ENCODE data around the gene EPHA5. TPM values are rescaled to one million over a fixed set of nuclear protein-coding genes. Genes with fewer than 3 reads are reported as not detected.

EPHA5 gene
- total and polyA plus RNA-seq, 9 of the 15 experiments (the other 6 are each of a cell fraction or from before 2014, with no cell fraction given), result 0.04 TPM; not detected in 8

DNA sequence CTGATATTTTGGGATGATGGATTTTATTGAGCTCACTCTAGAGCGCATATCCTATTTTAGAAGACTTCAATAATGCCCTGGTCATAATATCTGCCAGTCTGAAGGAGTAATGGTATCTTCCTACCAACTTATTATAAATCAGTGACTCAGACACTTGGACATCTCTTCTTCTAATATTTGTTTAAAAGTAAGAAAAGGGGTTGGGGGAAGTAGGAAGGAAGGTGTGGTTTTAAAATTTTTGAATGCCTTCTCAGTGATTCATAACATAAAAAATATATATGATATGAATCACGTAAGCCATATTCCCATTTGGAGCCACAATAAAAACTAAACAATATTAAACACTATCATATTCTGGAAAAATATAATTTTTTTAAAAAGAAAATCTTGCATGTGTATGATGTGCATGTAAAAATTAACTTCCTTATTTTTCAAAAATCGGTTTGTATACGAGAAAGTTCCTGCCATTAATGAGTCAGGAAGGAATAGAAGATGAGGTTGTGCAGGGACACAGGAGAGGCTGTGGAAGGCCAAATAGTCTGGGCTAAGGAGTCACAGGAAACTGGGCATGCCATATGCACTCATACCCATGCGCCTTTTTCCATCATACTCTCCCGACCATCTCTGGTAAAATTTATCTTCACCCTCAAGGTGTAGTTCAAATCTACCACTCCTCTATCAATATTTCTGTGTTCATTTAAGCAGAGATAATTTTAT, 286.5 kb downstream of the EPHA5 start (continued):
- no peak for TF ChIP-seq KDM5B (IDR thresholded peaks at IDR 0.05; ENCODE audit: insufficient replicate concordance, low read depth, low read length)
- TF ChIP-seq RBBP5 (IDR thresholded peaks at IDR 0.05; ENCODE audit: borderline replicate concordance, insufficient read depth, low read length, poor library complexity, severe bottlenecking), result no peak
- no peak for TF ChIP-seq CTBP1 (IDR thresholded peaks at IDR 0.05; ENCODE audit: borderline replicate concordance)
- TF ChIP-seq, protein P1, sequence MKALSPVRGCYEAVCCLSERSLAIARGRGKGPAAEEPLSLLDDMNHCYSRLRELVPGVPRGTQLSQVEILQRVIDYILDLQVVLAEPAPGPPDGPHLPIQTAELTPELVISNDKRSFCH (CRISPR knock-in tag; IDR thresholded peaks at IDR 0.05), result no peak
- TF ChIP-seq, protein P1 (tag; IDR thresholded peaks at IDR 0.05), result no peak
- TF ChIP-seq ZNF197 (CRISPR knock-in tag; IDR thresholded peaks at IDR 0.05; ENCODE audit: low read depth), result no peak
- no peak for TF ChIP-seq ZNF583 (CRISPR knock-in tag; IDR thresholded peaks at IDR 0.05)
- TF ChIP-seq SIRT6 (IDR thresholded peaks at IDR 0.05; ENCODE audit: low read depth, low read length), result no peak
- TF ChIP-seq, protein P2, sequence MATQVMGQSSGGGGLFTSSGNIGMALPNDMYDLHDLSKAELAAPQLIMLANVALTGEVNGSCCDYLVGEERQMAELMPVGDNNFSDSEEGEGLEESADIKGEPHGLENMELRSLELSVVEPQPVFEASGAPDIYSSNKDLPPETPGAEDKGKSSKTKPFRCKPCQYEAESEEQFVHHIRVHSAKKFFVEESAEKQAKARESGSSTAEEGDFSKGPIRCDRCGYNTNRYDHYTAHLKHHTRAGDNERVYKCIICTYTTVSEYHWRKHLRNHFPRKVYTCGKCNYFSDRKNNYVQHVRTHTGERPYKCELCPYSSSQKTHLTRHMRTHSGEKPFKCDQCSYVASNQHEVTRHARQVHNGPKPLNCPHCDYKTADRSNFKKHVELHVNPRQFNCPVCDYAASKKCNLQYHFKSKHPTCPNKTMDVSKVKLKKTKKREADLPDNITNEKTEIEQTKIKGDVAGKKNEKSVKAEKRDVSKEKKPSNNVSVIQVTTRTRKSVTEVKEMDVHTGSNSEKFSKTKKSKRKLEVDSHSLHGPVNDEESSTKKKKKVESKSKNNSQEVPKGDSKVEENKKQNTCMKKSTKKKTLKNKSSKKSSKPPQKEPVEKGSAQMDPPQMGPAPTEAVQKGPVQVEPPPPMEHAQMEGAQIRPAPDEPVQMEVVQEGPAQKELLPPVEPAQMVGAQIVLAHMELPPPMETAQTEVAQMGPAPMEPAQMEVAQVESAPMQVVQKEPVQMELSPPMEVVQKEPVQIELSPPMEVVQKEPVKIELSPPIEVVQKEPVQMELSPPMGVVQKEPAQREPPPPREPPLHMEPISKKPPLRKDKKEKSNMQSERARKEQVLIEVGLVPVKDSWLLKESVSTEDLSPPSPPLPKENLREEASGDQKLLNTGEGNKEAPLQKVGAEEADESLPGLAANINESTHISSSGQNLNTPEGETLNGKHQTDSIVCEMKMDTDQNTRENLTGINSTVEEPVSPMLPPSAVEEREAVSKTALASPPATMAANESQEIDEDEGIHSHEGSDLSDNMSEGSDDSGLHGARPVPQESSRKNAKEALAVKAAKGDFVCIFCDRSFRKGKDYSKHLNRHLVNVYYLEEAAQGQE (IDR thresholded peaks at IDR 0.05; ENCODE audit: borderline replicate concordance), result no peak
- TF ChIP-seq, protein P2 (CRISPR knock-in tag; IDR thresholded peaks at IDR 0.05; ENCODE audit: low read depth), result no peak
- TF ChIP-seq, protein P3, sequence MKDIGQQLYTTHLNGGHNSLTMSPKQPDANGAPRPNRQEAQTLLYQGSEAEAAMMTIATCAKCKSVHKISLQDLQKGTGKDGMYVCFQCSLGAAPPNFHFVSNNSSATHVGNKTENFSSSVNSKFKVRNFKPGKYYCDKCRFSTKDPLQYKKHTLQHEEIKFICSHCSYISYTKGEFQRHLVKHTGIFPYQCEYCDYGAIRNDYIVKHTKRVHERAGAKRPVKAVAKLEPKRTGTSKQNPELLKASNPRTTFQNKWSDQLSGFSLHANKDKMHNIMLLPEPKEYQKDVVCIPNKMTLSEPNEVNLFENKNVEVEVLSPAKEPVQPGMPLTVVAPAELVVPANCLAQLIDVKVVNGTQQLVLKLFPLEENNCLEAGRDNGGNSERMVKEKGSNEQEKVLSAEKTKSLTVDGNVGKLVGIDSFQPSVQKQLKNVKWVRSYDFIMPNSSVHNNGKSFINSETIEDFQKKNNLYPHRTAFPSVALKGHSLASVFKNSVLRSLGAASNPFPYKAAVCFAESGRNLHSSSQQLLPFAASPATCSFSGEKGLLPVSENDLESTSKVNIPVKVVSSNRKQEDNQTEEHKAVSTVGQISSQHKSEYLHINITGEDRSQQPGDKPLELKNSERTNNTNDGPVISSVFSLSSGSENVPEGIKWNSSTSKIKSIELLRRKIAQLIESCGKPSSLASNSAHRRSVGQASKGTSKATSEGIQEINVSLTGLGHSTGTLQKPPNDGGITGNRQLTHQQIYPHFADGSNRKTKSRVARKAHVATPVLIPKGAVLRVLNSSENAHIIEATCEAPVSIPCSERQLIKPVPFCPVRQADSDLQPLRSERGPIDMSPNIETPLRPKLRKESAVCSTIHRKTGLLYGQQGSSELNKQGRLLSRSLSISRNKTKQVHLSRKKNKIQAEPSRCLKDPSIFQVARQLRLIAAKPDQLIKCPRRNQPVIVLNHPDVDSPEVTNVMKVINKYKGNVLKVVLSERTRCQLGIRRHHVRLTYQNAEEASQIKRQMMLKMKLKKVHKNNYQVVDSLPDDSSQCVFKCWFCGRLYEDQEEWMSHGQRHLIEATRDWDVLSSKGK (CRISPR knock-in tag; IDR thresholded peaks at IDR 0.05), result no peak

All from K562 (cell line).